ENCODE data around the gene EIF4A3. TPM values are rescaled to one million over a fixed set of nuclear protein-coding genes. Genes with fewer than 3 reads are reported as not detected.
"Not testable (repeated sequence)": the region's sequence is repeated elsewhere in the genome, so short reads cannot be mapped to it uniquely, and the experiment has no call there.

The EIF4A3 gene
- total RNA-seq, 2 experiments from 2014 or later: 192 to 197 TPM

DNA sequence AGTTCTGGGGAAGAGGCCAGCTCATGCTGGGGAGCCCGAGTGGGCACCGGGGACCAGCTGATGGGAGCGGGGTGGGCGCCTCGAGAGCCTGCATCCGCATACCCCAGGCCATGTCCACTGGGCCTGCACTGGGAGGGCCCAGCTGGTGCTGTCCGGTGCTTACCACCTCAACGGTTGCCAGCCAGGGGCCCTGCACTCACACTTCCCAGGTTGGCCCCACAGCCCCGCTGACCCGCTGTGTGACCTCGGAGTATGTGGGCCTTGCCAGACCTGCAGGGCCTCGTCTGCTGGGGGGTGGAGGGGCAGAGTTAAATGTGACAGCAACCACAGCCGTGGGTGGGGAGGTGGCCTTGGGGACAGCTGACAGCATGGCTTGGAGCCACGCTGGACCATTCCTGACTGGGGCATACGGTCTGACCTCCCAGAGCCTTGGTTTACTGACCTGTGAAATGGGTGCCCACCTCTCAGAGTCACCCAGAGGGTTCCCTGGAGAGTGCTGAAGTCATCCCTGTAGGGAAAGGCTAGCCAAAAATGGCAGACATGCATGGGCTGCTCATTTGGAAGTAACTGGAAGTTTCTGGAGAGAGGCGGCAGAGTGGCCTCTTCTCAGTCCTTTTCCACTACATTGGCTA is 51.0 kb downstream of the EIF4A3 start:
- H3K36me3 Mint-ChIP-seq: no peaks in the 10 kb centered on the region
- no peak overlapping the region for H3K27ac Mint-ChIP-seq
- no peaks in the 10 kb centered on the region for H3K27me3 Mint-ChIP-seq
- no peak for DNase-seq
- H3K9me3 Mint-ChIP-seq: no peaks in the 10 kb centered on the region
- H3K4me3 Mint-ChIP-seq: no peak overlapping the region
- peaks cover 16% of the 10 kb centered on the region for H3K4me1 Mint-ChIP-seq

DNA sequence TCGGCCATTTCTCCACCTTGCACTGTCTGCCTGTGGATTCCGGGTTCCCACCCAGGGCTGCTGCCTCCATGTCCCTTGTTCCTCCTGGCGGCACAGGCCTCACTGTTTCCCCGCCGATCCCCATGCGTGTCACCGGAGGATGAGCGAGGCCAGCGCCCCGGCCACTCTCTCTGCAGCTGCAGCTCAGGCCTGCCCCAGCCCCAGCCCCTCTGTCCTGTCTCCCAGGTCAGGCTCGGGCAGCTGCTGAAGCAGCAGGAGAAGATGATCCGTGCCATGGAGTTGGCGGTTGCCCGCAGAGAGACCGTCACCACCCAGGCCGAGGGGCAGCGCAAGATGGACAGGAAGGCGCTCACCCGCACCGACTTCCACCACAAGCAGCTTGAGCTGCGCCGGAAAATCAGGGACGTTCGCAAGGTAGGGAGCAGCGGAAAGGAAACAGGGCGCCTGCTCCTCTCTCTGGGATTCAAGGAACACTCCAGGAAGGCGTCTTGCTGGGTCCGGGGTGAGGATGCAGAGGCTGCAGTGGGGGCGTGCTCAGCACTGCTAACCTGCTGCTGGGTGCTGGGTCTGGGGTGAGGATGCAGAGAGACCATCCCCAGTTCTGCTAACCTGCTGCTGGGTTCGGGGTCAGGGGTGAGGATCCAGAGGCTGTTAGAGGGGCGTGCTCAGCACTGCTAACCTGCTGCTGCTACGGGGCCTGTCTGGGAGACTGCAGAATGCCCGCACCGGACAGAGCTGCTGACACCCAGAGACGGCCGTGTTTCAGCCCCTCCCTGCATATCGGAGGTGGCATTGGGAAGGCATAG is 51.7 kb downstream of the EIF4A3 start:
- no peaks in the 10 kb centered on the region for H3K9me3 Mint-ChIP-seq
- no peak overlapping the region for H3K4me3 Mint-ChIP-seq
- DNase-seq: no peak
- no peaks in the 10 kb centered on the region for H3K36me3 Mint-ChIP-seq
- no peak overlapping the region for H3K27ac Mint-ChIP-seq
- no peaks in the 10 kb centered on the region for H3K27me3 Mint-ChIP-seq
- peaks cover 8% of the 10 kb centered on the region for H3K4me1 Mint-ChIP-seq

DNA sequence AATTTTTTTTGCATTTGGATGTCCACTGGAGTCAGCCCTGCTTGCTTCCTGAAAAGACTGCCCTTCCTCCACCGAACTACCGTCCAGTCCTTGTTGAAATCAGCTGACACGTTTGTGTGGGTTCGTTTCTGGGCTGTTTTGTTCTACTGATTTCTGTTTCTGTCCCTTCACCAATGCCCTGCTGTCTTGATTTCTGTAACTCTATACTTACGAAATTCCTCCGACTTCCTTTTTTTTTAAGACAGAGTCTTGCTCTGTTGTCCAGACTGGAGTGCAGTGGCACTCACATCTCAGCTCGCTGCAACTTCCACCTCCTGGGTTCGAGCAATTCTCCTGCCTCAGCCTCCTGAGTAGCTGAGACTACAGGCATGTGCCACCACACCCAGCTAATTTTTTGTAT is 54.0 kb downstream of the EIF4A3 start:
- no peak for DNase-seq
- Mint-ChIP-seq H3K4me3 (no peak overlapping the region), H3K4me1 (no peaks in the 10 kb centered on the region), H3K27ac (no peak overlapping the region), H3K27me3 (no peaks in the 10 kb centered on the region), H3K9me3 (no peaks in the 10 kb centered on the region), H3K36me3 (no peaks in the 10 kb centered on the region)

DNA sequence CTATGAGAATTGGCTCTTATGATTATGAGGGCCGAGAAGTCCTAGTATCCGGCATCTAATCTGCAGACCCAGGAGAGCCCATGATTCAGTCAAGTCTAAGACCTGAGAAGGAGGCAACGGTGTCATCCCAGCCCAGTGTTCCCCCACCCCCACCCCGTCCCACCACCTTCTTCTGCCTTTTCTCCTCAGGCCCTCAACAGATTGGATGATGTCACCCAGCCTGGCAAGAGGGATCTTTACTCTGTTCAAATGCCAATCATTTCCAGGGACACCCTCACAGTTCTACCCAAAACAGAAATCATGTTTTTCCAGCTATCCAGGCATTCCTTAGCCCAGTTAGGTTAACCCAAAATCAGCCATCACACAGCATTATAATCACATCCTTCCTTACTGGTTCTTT is 55.6 kb downstream of the EIF4A3 start:
- no peaks in the 10 kb centered on the region for H3K4me1 Mint-ChIP-seq
- no peak for DNase-seq
- no peak overlapping the region for H3K4me3 Mint-ChIP-seq
- no peaks in the 10 kb centered on the region for H3K36me3 Mint-ChIP-seq
- H3K9me3 Mint-ChIP-seq: no peaks in the 10 kb centered on the region
- H3K27me3 Mint-ChIP-seq: no peaks in the 10 kb centered on the region
- no peak overlapping the region for H3K27ac Mint-ChIP-seq

DNA sequence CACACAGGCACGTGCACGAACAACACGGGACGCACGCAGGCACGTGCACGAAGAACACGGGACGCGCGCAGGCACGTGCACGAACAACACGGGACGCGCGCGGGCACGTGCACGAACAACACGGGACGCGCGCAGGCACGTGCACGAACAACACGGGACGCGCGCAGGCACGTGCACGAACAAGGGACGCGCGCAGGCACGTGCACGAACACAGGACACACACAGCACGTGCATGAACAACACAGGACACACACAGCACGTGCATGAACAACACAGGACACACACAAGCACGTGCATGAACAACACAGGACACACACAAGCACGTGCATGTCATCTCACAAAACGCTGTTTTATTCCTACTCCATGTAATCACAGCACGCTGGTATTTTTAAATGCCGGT is 56.8 kb downstream of the EIF4A3 start:
- H3K27ac Mint-ChIP-seq, H3K27me3 Mint-ChIP-seq, H3K4me1 Mint-ChIP-seq, DNase-seq, H3K4me3 Mint-ChIP-seq, H3K36me3 Mint-ChIP-seq, H3K9me3 Mint-ChIP-seq: not testable (repeated sequence)

DNA sequence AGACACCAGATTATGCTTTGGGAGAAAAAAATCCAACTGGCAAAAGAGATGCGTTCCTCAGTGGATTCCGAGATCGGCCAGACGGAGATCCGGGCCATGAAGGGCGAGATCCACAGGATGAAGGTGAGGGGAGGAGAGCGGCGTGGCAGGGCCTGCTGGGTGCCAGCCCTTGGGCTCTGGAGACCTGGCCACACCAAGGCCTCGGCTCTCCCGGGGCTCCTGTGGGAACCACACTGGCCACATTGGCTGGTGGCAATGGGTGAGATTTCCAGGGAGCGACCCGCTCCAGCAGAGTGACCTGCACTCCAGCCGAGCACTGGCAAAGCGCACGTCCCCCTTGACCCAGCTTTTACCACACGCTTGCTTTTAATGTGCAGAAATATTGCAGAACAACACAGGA is 57.2 kb downstream of the EIF4A3 start:
- DNase-seq: no peak
- Mint-ChIP-seq H3K27ac (no peak overlapping the region), H3K9me3 (no peaks in the 10 kb centered on the region), H3K27me3 (no peaks in the 10 kb centered on the region), H3K4me1 (no peaks in the 10 kb centered on the region), H3K4me3 (no peak overlapping the region), H3K36me3 (no peaks in the 10 kb centered on the region)

DNA sequence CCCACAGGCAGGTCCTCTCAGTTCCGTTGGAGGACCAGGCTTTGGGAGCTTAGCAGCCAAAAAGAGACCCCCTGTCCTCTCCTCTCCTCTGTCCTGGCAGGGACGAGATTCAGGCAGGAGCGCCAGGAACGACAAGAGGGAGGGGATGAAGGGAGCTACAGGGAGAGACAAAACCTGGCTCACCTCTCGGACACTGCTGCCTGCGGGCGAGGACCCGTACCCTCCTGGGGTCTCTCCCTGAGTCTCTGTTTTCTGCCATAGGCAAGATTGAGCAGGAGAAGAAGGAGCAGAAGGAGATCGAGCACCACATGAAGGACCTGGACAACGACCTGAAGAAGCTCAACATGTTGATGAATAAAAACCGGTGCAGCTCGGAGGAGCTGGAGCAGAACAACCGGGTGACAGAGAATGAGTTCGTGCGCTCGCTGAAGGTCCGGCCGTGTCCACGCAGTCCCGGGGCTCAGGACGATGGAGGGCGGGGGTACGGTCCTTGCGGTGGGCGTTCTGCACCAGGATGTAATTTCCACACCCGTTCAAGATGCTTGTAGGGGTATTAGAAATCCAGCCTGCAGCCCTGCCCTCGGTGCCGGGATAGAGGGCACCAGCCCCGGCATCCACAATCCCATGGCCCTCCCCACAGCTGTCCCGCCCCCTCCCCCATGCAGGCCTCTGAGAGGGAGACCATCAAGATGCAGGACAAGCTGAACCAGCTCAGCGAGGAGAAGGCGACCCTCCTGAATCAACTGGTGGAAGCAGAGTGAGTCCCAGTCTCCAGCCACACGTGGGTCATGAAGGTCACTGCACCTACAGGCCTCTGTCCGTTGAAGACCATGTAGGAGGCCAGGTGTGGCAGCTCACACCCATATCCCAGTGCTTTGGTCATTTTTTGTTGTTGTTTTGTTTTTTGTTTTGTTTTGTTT is 59.3 kb downstream of the EIF4A3 start:
- Mint-ChIP-seq H3K27me3 (peaks cover 3% of the 10 kb centered on the region), H3K27ac (no peak overlapping the region), H3K4me1 (peaks cover 3% of the 10 kb centered on the region), H3K4me3 (no peak overlapping the region), H3K36me3 (no peaks in the 10 kb centered on the region), H3K9me3 (no peaks in the 10 kb centered on the region)
- no peak for DNase-seq

DNA sequence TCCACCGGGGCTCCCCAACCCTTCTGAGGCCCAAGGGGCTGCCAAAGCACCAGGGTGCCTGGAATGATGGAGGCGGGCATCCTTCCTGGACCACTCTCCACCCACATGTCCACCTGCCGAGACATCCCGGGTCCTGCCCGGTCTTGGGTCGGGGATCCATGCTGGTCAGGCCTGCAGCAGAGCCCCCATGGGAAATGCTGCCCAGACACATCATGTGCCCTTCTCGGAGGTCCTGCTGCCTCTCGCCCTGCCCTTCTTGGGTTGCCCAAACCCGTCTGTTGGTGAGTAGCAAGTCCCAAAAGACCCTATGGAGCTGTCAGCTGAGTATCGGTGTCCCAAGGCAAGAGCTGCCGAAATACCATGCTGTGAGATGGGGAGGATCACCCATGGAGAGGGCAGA is 60.3 kb downstream of the EIF4A3 start:
- Mint-ChIP-seq H3K4me1 (peaks cover 3% of the 10 kb centered on the region), H3K36me3 (no peaks in the 10 kb centered on the region), H3K27ac (no peak overlapping the region), H3K9me3 (no peaks in the 10 kb centered on the region), H3K27me3 (peaks cover 4% of the 10 kb centered on the region), H3K4me3 (no peak overlapping the region)
- no peak for DNase-seq

DNA sequence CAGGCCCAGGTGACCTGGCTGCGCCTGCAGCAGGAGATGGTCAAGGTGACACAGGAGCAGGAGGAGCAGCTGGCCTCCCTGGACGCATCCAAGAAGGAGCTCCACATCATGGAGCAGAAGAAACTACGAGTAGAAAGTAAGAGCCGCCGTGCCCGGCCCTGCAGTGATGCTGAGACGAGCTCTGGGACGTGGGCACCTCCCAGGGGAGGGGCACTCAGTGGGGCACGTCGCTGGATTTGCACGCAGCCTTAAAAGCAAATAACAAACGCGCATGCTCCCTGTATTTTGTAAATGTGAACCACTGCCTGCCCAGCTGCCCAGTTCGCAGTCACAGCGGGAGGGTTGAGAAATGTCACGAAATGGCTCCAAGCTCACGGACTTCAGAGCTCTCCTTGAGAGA is 60.8 kb downstream of the EIF4A3 start:
- peaks cover 4% of the 10 kb centered on the region for H3K27me3 Mint-ChIP-seq
- H3K27ac Mint-ChIP-seq: no peak overlapping the region
- no peaks in the 10 kb centered on the region for H3K36me3 Mint-ChIP-seq
- H3K4me1 Mint-ChIP-seq: peaks cover 3% of the 10 kb centered on the region
- no peaks in the 10 kb centered on the region for H3K9me3 Mint-ChIP-seq
- DNase-seq: no peak
- no peak overlapping the region for H3K4me3 Mint-ChIP-seq

DNA sequence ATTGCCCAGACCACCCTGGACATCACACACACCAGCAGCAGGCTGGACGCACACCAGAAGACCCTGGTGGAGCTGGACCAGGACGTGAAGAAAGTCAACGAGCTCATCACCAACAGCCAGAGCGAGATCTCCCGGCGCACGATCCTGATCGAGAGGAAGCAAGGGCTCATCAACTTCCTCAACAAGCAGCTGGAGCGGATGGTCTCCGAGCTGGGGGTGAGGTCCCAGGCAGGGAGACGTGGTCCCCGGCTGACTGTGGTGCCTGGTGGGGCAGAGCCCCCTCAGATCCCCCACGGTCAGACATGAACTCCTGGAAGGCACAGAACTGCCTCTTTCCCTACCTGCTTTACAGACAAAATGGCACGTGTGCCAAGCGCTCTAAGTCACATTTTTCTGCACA is 62.2 kb downstream of the EIF4A3 start:
- Mint-ChIP-seq H3K4me1 (peaks cover 3% of the 10 kb centered on the region), H3K9me3 (no peaks in the 10 kb centered on the region), H3K36me3 (no peaks in the 10 kb centered on the region), H3K27me3 (peaks cover 4% of the 10 kb centered on the region), H3K4me3 (no peak overlapping the region), H3K27ac (no peak overlapping the region)
- no peak for DNase-seq

Other genes starting within 250 kb of the EIF4A3 start
- 1 to 10 TPM; 8.8 to 9.0 TPM for gene TBC1D16, start 111.3 kb downstream of the EIF4A3 start, total RNA-seq
- gene CCDC40, start 110.5 kb downstream of the EIF4A3 start, total RNA-seq: 1 to 10 TPM; 1.2 to 1.3 TPM
- gene GAA, start 45.5 kb downstream of the EIF4A3 start, total RNA-seq: 10 to 100 TPM; 39.3 to 43.9 TPM
- not detected for gene CARD14, start 22.9 kb upstream of the EIF4A3 start, total RNA-seq
- gene SGSH, start 73.2 kb upstream of the EIF4A3 start, total RNA-seq: 1 to 10 TPM; 7.0 to 8.2 TPM
- gene SLC26A11, start 73.3 kb upstream of the EIF4A3 start, total RNA-seq: 1 to 10 TPM; 1.7 to 2.3 TPM
- 100 to 1,000 TPM; 109 TPM for gene RNF213, start 113.7 kb upstream of the EIF4A3 start, total RNA-seq